ENCODE data around the gene TECR. TPM values are rescaled to one million over a fixed set of nuclear protein-coding genes. Genes with fewer than 3 reads are reported as not detected.

Gene TECR
- total and polyA plus RNA-seq, 2 of the 4 experiments (the other 2 are of a cell fraction): 46.2 to 81.2 TPM

GRCh38 chr19:14530506-14530905, 1.1 kb downstream of the TECR start:
- dilution Hi-C loops (cut with HindIII; ENCODE audit: low sequenced_read_pairs, unreplicated experiment) (no loop called here), in situ Hi-C loops (cut with MboI; ENCODE audit: low sequenced_read_pairs) (no loop called here), intact Hi-C loops (cut with micrococcal nuclease) (no loop called here)
- TF ChIP-seq MAFK (IDR thresholded peaks at IDR 0.05; ENCODE audit: low read depth, low read length) (no peak), RCOR1 (IDR thresholded peaks at IDR 0.05; ENCODE audit: insufficient replicate concordance, low read length) (no peak), POLR2A (IDR thresholded peaks at IDR 0.05; ENCODE audit: low read depth, low read length) (no peak), MAZ (IDR thresholded peaks at IDR 0.05; ENCODE audit: borderline replicate concordance, low read depth, low read length) (no peak), MXI1 (IDR thresholded peaks at IDR 0.05; ENCODE audit: borderline replicate concordance, low read depth, low read length) (no peak)
- no peak overlapping the region for H2AK5ac ChIP-seq (ENCODE audit: low read depth, low read length)
- no peak overlapping the region for H3K14ac ChIP-seq (replicated peaks; ENCODE audit: low read depth, low read length)
- no peak overlapping the region for H2BK120ac ChIP-seq (ENCODE audit: low read depth, low read length)
- H2BK5ac ChIP-seq (ENCODE audit: low read depth, low read length, poor library complexity, severe bottlenecking): no peak overlapping the region
- H3K4me2 ChIP-seq (ENCODE audit: low read depth, low read length): peak overlapping the region; percentile 38; the same call in 1 of the 2 replicates
- no peak overlapping the region for H4K91ac ChIP-seq (ENCODE audit: insufficient read depth, low read depth, low read length)
- H3K9ac ChIP-seq (ENCODE audit: low read depth, low read length): no peak overlapping the region
- no peak overlapping the region for H3K18ac ChIP-seq (ENCODE audit: low read depth, low read length)
- no peak overlapping the region; a peak in 1 of 4 replicates for H4K8ac ChIP-seq (ENCODE audit: low read depth in 2 of 2, low read length in 2 of 2)
- H2AK9ac ChIP-seq (replicated peaks; ENCODE audit: low read depth, low read length, poor library complexity): no peak overlapping the region
- CTCF ChIA-PET: interaction anchor here (0.7 kb wide), 1 partner anchor 317 kb away, joined by 7 read pairs; no protein-coding TSS in a partner anchor
- DNase-seq: no peak
- H3K56ac ChIP-seq (ENCODE audit: extremely low read depth, insufficient read depth, low read length): peak overlapping the region; percentile 11; the same call in 1 of the 2 replicates
- WGBS, 2 experiments (ENCODE audit: extremely low coverage in 2 of 2, insufficient read length in 1 of 2): no CpG with 5 or more reads among the region's 3 CpGs
- H2AFZ ChIP-seq (replicated peaks; ENCODE audit: low read length, poor library complexity): no peak overlapping the region
- no peaks in the 10 kb centered on the region for H3K36me3 ChIP-seq (ENCODE audit: control insufficient read depth, insufficient read depth, low read length)
- POLR2A ChIA-PET (ENCODE audit: unreplicated experiment): no interaction called here
- H3K4me3 ChIP-seq (ENCODE audit: insufficient read depth, low read depth, low read length): no peak overlapping the region
- no peaks in the 10 kb centered on the region for H3K27me3 ChIP-seq (ENCODE audit: control insufficient read depth, insufficient read depth, low read length)
- peaks cover 5% of the 10 kb centered on the region; the same call in 1 of the 2 replicates for H3K9me1 ChIP-seq (ENCODE audit: insufficient read depth, low read length)
- no peak overlapping the region for H4K5ac ChIP-seq (ENCODE audit: low read depth, low read length)
- H2BK15ac ChIP-seq (ENCODE audit: low read depth, low read length): no peak overlapping the region
- peaks cover 2% of the 10 kb centered on the region; the same call in 1 of the 2 replicates for H3K4me1 ChIP-seq (ENCODE audit: control insufficient read depth, insufficient read depth, low read length)
- peaks cover 3% of the 10 kb centered on the region; the same call in 1 of the 2 replicates for H4K20me1 ChIP-seq (ENCODE audit: insufficient read depth, low read length)
- no peak overlapping the region for H3K23ac ChIP-seq (ENCODE audit: low read depth, low read length)
- H3K9me3 ChIP-seq (ENCODE audit: control insufficient read depth, insufficient read depth, low read length): no peaks in the 10 kb centered on the region
- ATAC-seq (ENCODE audit: low read depth): no peak
- BruUV-seq (replicated peaks): TSS peak; percentile 45
- no peak overlapping the region for H3K4ac ChIP-seq (ENCODE audit: low read depth, low read length)
- H3K79me1 ChIP-seq (ENCODE audit: low read depth in 1 of 2, low read length in 2 of 2): peaks cover 15 to 43% of the 10 kb centered on the region in 2 experiments; a peak in 3 of 4 replicates
- no peak overlapping the region for H2BK20ac ChIP-seq (ENCODE audit: low read depth, low read length)
- no peak overlapping the region for H3K27ac ChIP-seq (ENCODE audit: insufficient read depth, low read length)

Data from IMR-90 (cell line).